Stimulated activated CD8-positive, alpha-beta memory T cell treated with anti-CD3 and anti-CD28 coated beads, Interleukin-4, amount 100 ng/mL, for 48 hours (primary cell): ENCODE results near the gene GABBR2.

Source experiments
- DNase-seq: peaks from one replicate; pipeline ENCODE4 v3.0.0-alpha.2; 2020

GABBR2 gene

GRCh38 chr9:98708933-98709911 is at the start of gene GABBR2:
GABBR2 (minus strand) TSS chr9:98708935; CDS start chr9:98708737, 198 bp downstream.
- no peak for DNase-seq

- DNase-seq = no peak
Measured at GRCh38 chr9:98755006-98755618, 46.4 kb upstream of the GABBR2 start.

- no peak for DNase-seq
Measured at GRCh38 chr9:98751210-98751609, 42.5 kb upstream of the GABBR2 start.

GRCh38 chr9:98750364-98751060 is 41.8 kb upstream of the GABBR2 start:
- DNase-seq = no peak

GRCh38 chr9:98747476-98747875 is 38.7 kb upstream of the GABBR2 start:
- no peak for DNase-seq

- DNase-seq = no peak
Measured at GRCh38 chr9:98745470-98745869, 36.7 kb upstream of the GABBR2 start.

- no peak for DNase-seq
Measured at GRCh38 chr9:98743818-98744611, 35.3 kb upstream of the GABBR2 start.

GRCh38 chr9:98743329-98743728 is 34.6 kb upstream of the GABBR2 start:
- no peak for DNase-seq

GRCh38 chr9:98742325-98743280 is 33.9 kb upstream of the GABBR2 start:
- no peak for DNase-seq

- DNase-seq = no peak
Measured at GRCh38 chr9:98740226-98740881, 31.6 kb upstream of the GABBR2 start.

- no peak for DNase-seq
Measured at GRCh38 chr9:98738741-98739140, 30.0 kb upstream of the GABBR2 start.

GRCh38 chr9:98736226-98736625 is 27.5 kb upstream of the GABBR2 start:
- no peak for DNase-seq

- DNase-seq = no peak
Measured at GRCh38 chr9:98732801-98733200, 24.1 kb upstream of the GABBR2 start.

GRCh38 chr9:98732091-98732490 is 23.4 kb upstream of the GABBR2 start:
- no peak for DNase-seq

- no peak for DNase-seq
Measured at GRCh38 chr9:98730871-98731270, 22.1 kb upstream of the GABBR2 start.

GRCh38 chr9:98728500-98728899 is 19.8 kb upstream of the GABBR2 start:
- no peak for DNase-seq

- DNase-seq = no peak
Measured at GRCh38 chr9:98727428-98727827, 18.7 kb upstream of the GABBR2 start.

GRCh38 chr9:98726735-98727134 is 18.0 kb upstream of the GABBR2 start:
- no peak for DNase-seq

- no peak for DNase-seq
Measured at GRCh38 chr9:98724810-98725530, 16.2 kb upstream of the GABBR2 start.

- no peak for DNase-seq
Measured at GRCh38 chr9:98721643-98722042, 12.9 kb upstream of the GABBR2 start.
